GM19239 (cell line): ENCODE results near the gene TXNL4A.
A peak's percentile ranks its signal among the peaks of the same experiment; 100 is the strongest.
"Not testable (repeated sequence)": the region's sequence is repeated elsewhere in the genome, so short reads cannot be mapped to it uniquely, and the experiment has no call there.

Source experiments
- DNase-seq: peaks from one replicate; pipeline ENCODE4 v3.0.0; 2011; ENCODE audit warnings: low spot score; ENCODE audit not compliant: insufficient read length
- FAIRE-seq: peaks from 2 replicates; lab custom pipeline; 2011; peaks lifted over from hg19 to GRCh38; lab: Jason Lieb, UNC

TXNL4A gene

GRCh38 chr18:79988451-79989194, at the start of gene TXNL4A:
TSS of gene TXNL4A (minus strand) at chr18:79988563. CDS start at chr18:79988392, 171 bp downstream.
- DNase-seq (peak; percentile 85), FAIRE-seq (peak; percentile 98)

DNA sequence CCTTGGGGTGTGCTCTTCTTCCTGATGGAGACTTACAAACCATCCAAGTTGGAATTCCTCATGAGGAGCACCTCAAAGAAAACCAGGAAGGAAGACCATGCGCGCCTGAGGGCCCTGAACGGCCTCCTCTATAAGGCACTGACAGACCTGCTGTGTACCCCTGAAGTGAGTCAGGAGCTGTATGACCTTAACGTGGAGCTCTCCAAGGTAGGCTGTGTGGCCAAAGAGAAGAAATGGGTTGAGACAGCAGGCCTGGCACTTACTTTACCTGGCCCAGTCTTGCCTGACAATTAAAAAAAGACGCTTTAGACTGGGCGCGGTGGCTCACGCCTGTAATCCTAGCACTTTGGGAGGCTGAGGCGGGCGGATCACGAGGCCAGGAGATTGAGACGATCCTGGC, 48.9 kb upstream of the TXNL4A start:
- DNase-seq: no peak
- FAIRE-seq: no peak

DNA sequence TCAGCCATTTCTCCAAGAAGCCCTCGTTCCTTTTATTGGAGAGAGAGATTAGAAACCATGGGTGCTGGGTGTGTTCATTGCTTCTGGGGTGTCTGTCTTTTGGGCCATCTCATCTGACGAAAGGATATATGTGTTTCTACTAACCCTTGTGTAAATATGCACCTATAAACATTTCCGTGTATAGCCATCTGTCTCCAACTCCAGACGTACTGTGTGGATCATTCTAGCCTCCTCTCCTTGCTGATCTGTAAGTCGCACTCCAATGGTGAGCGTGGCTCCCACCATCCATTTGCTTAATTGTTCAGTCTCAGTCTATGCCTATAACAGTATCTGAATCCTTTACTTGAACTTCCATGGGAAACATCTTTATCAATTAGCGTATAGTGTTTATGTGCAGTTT, 47.6 kb upstream of the TXNL4A start:
- peak; percentile 49 for FAIRE-seq
- DNase-seq: no peak

DNA sequence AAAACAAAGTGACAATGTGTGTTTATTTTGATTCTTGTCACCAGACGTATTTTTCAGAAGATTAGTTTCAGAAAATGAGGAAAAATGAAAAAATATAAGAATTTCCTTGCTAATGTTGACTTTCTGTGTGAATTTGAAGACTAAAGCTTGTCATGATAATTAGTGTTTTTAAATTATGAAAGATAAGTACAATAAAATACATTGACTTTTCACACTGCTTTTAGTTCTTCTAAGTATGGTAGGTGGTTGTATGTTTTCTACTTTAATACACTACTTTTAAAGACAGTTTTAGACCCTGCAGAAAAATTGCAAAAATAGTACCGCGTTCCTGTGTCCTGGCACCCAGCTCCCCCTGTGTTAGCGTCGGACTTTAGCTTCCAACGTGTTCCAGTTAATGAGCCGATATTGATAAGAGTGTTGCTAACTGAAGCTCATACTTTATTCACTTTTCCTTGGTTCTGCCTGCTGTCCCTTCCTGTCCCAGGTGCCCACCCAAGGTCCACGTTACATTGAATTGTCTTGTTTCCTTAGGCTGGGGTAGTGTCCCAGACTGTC, 46.6 kb upstream of the TXNL4A start:
- FAIRE-seq (peak; percentile 26), DNase-seq (no peak)

- DNase-seq (peak; percentile 93), FAIRE-seq (peak; percentile 99)
Observed at GRCh38 chr18:80034068-80034851, 45.9 kb upstream of the TXNL4A start, which contains the start of gene RBFA. TSS of gene RBFA (plus strand) at chr18:80034434. CDS start at chr18:80034496, 62 bp downstream.

GRCh38 chr18:80033181-80034067, 45.1 kb upstream of the TXNL4A start:
- FAIRE-seq (peak; percentile 45), DNase-seq (no peak)

- DNase-seq: no peak
- FAIRE-seq: no peak
Observed at GRCh38 chr18:80029690-80030089, 41.3 kb upstream of the TXNL4A start.

DNA sequence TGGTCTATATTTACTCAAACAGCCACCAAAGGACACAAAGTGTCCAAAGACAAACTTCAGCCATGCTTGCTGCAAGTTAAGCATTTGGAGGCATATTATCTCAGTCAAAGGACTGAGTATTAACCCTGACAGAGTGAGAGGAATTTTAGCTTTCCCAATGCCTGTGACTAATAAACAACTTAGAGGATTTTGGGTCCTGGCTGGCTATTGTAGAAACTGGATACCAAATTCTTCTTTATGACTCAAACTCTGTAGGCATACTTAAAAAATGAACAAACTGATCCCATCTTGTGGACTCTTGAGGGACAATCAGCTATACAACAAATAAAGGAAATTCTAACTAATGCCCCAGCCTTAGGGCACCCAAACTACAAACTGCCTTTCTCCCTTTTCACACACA, 39.4 kb upstream of the TXNL4A start:
- not testable (repeated sequence) for DNase-seq, FAIRE-seq

GRCh38 chr18:80026363-80026762, 38.0 kb upstream of the TXNL4A start:
- FAIRE-seq: no peak
- no peak for DNase-seq

- DNase-seq (no peak), FAIRE-seq (peak; percentile 31)
Observed at GRCh38 chr18:80023173-80023572, 34.8 kb upstream of the TXNL4A start.

DNA sequence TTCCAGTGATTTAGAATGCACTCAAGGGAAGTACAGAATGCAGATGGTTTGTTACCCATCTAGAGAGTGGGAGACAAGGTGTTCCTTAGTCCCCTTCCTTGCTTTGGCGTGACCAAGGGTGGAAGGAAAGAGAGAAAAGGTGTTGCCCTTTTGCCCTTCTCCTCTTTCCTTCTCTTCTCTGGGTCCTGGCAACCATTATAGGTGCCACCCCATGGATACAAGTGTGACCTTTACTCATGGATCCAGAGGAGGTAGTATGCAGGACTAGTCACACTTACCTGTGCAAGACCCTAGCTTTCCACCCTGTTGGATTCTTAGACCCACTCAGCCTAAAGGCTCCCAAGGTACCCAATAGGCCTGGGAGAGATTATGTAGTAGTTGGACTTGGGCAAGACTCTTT, 34.2 kb upstream of the TXNL4A start:
- no peak for FAIRE-seq
- no peak for DNase-seq

- FAIRE-seq (no peak), DNase-seq (no peak)
Observed at GRCh38 chr18:80012714-80013113, 24.4 kb upstream of the TXNL4A start.

DNA sequence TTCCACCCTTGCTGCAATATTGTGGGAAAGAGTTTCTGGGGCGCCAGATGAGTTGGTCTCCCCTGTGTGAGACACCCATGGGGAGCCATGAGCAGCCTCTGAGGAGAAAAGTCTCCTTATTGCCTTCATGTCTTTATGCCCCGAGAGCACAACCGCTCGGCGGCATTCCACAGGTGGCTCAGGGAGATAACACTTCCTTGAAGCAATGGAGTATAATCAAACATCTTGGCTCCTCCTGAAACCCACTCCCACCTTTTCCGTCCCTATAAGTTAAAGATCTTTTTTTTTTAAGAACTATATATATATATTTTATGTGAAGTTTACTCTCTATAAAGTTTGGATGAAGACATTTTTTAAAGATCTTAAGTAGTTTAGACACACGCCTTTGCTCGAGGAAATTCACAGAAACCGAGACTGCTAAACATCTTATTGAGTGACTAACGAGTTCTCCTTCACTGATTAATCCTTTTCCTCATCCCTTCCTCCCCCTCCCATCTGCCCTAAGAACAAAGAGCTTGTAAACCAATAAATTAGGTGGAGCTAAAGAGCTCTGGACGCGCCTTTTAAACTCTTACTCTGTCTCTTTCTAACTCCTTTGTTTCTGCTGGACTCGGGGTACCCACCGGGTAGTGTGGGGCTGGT, 23.3 kb upstream of the TXNL4A start:
- not testable (repeated sequence) for FAIRE-seq, DNase-seq

DNA sequence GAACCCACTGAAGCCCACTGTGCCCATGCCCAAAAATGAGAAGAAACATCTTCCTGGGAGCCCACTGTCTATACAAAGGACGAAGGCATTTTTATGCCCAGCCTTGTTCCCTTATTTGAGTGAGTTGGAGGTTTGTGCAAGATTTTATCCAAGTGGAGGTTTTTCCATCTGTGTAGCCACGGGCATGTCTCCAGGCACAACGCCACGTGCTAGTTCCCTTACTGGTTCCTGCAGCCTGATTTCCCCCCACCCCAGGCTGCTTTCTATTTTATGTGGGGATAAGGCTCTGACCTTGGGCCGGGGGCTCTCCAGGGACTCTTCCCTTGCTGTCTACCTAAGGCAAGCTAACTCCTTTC, 22.2 kb upstream of the TXNL4A start:
- FAIRE-seq: no peak
- no peak for DNase-seq

GRCh38 chr18:80009661-80010550, 21.5 kb upstream of the TXNL4A start:
- no peak for DNase-seq
- FAIRE-seq: no peak

- no peak for FAIRE-seq
- no peak for DNase-seq
Observed at GRCh38 chr18:80006724-80007123, 18.4 kb upstream of the TXNL4A start.

DNA sequence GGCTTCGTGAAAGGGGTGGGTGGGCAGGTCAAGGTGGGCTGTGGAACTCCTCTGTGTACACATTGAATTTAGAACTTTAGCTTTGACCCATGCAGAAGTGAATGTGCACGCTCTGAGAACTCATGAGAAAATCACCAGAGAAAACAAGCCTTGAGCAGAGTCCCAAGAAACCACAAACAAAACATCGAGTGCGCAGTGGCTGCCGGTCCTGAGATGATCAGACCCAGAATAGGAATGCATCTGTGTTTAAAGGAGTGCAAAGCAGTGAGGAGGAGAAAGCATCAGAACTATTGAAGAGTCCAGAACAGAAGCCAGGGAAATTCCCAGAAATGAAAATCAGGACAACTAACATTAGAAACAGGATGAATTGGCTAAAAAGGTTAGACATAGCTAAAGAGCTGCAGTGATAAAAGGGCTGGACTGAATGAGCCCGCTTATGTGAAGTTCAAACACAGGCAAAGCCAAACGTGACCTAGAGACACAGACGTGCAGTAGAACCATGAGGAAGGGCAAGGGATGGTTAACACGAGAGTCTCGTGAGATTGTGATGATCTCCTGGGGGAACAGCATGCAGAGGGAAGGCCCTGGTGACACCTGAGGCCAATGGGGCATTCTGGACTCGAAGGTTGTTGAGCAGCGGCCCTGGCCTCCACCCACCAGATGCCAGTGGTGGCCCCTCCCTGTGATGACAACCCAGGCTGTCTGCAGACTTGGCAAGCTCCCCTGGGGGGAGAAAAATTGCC, 16.4 kb upstream of the TXNL4A start:
- DNase-seq: no peak
- no peak for FAIRE-seq

- DNase-seq: no peak
- FAIRE-seq: no peak
Observed at GRCh38 chr18:80002468-80002867, 14.1 kb upstream of the TXNL4A start.
